A549 (cell line): Measurements from ENCODE around the gene HGS. TPM values are rescaled to one million over a fixed set of nuclear protein-coding genes. Genes with fewer than 3 reads are reported as not detected.
A peak's percentile ranks its signal among the peaks of the same experiment; 100 is the strongest.

Experiments
- ATAC-seq, 2 experiments: fragments of 200-7000 bp in 1 of 2; fragments of >200 bp in 1 of 2; cut with Nextera tagmentation in 1 of 2; cut with Tn5 transposase in 1 of 2; 3 replicates each; pipeline versions ENCODE4 v1.8.0 to v1.9.1; 2018 to 2020; ENCODE audit warnings: mild to moderate bottlenecking in 1 of 2, moderate library complexity in 1 of 2
- CTCF ChIA-PET: fragments of 300-600 bp; sonication (Branson Sonifier 250); formaldehyde crosslinking; extraction: SDS; loops from one replicate; lab custom pipeline; 2021; ENCODE audit warnings: antibody characterized with exemption, inconsistent platforms; lab: Yijun Ruan, JAX
- POLR2A ChIA-PET: fragments of 350-600 bp; formaldehyde crosslinking; extraction: SDS; loops from one replicate; lab custom pipeline; 2021; ENCODE audit warnings: antibody characterized with exemption, inconsistent platforms; lab: Yijun Ruan, JAX
- DNase-seq, 2 experiments: peaks; one replicate each; pipeline versions ENCODE4 v3.0.0 to v3.0.0-alpha.2; 2011 to 2016; ENCODE audit warnings: low read depth in 1 of 2, low spot score in 1 of 2
- FAIRE-seq: peaks from 2 replicates; lab custom pipeline; 2011; peaks lifted over from hg19 to GRCh38; lab: Jason Lieb, UNC
- H3K27ac ChIP-seq, 2 experiments: fragments of >200 bp; sonication (Bioruptor Twin); formaldehyde crosslinking; 3 replicates each; pipeline ENCODE4 v1.5.1; 2016 to 2017
- H3K4me1 ChIP-seq: fragments of >200 bp; sonication (Bioruptor Twin); formaldehyde crosslinking; 3 replicates; pipeline ENCODE4 v1.6.1; 2016
- H3K4me2 ChIP-seq: fragments of >200 bp; sonication (Bioruptor Twin); formaldehyde crosslinking; 3 replicates; pipeline ENCODE4 v1.6.1; 2016
- H3K4me3 ChIP-seq: fragments of >200 bp; sonication (Bioruptor Twin); formaldehyde crosslinking; 3 replicates; pipeline ENCODE4 v1.5.1; 2016
- H3K9me3 ChIP-seq: fragments of >200 bp; sonication (Bioruptor Twin); formaldehyde crosslinking; 3 replicates; pipeline ENCODE4 v1.6.1; 2016
- BCL3 ChIP-seq: fragments of >200 bp; sonication (Bioruptor Twin); formaldehyde crosslinking; IDR thresholded peaks from 3 replicates; pipeline ENCODE4 v1.6.1; 2016
- CBX2 ChIP-seq: fragments of 200-600 bp; sonication (generic); IDR thresholded peaks from 2 replicates; pipeline ENCODE4 v1.6.1; 2016; ENCODE audit warnings: low read depth, mild to moderate bottlenecking, borderline replicate concordance
- CTCF ChIP-seq: fragments of >200 bp; sonication (Bioruptor Twin); formaldehyde crosslinking; IDR thresholded peaks from 3 replicates; pipeline ENCODE4 v1.5.1; 2016
- ESRRA ChIP-seq: fragments of 150-350 bp; IDR thresholded peaks from 2 replicates; pipeline ENCODE4 v1.6.1; 2014; ENCODE audit warnings: mild to moderate bottlenecking, low read length, borderline replicate concordance
- FOSB ChIP-seq: fragments of 250-450 bp; sonication (Bioruptor Pico); IDR thresholded peaks from 2 replicates; pipeline ENCODE4 v1.5.0; 2020; ENCODE audit warnings: mild to moderate bottlenecking, moderate library complexity
- HEYL ChIP-seq: fragments of 250-450 bp; sonication (Bioruptor Pico); IDR thresholded peaks from 2 replicates; pipeline ENCODE4 v1.8.0; 2021; ENCODE audit warnings: mild to moderate bottlenecking, moderate library complexity
- HOXB13 ChIP-seq: fragments of 250-450 bp; sonication (Bioruptor Pico); IDR thresholded peaks from 2 replicates; pipeline ENCODE4 v1.5.0; 2020; ENCODE audit warnings: low read depth, mild to moderate bottlenecking, moderate library complexity
- HOXB5 ChIP-seq: fragments of 250-450 bp; sonication (Bioruptor Pico); IDR thresholded peaks from 2 replicates; pipeline ENCODE4 v1.5.0; 2020; ENCODE audit warnings: mild to moderate bottlenecking, moderate library complexity
- JUNB ChIP-seq: fragments of >200 bp; sonication (Bioruptor Twin); formaldehyde crosslinking; IDR thresholded peaks from 2 replicates; pipeline ENCODE4 v1.6.1; 2016
- KDM1A ChIP-seq: fragments of 200-600 bp; sonication (generic); IDR thresholded peaks from 2 replicates; pipeline ENCODE4 v1.6.1; 2016; ENCODE audit warnings: low read depth, mild to moderate bottlenecking
- NPAS2 ChIP-seq: fragments of 250-450 bp; sonication (Bioruptor Pico); IDR thresholded peaks from 2 replicates; pipeline ENCODE4 v1.8.0; 2022; ENCODE audit warnings: mild to moderate bottlenecking, moderate library complexity, borderline replicate concordance
- RAD21 ChIP-seq, 2 experiments: fragments of >200 bp in 1 of 2; sonication (Bioruptor Twin) in 1 of 2; formaldehyde crosslinking in 1 of 2; IDR thresholded peaks in 1 of 2; conservative IDR thresholded peaks in 1 of 2; 2 replicates in 1 of 2; 3 replicates in 1 of 2; pipeline ENCODE4 v1.6.1; 2012 to 2018; ENCODE audit warnings: inconsistent platforms in 1 of 2
- RFX5 ChIP-seq: fragments of 450-650 bp; IDR thresholded peaks from 2 replicates; pipeline ENCODE4 v1.7.1; 2014; ENCODE audit warnings: antibody characterized with exemption, mild to moderate bottlenecking, moderate library complexity
- TFCP2L1 ChIP-seq: fragments of 250-450 bp; sonication (Bioruptor Pico); IDR thresholded peaks from 2 replicates; pipeline ENCODE4 v1.5.0; 2021; ENCODE audit warnings: mild to moderate bottlenecking
- WGBS: methylation state at CpG from one replicate; pipeline ENCODE4 v1.1.6; 2017; ENCODE audit errors: missing lambda C conversion rate; 5-methylcytosine and 5-hydroxymethylcytosine counted together
- polyA plus RNA-seq, 4 experiments: library from polyadenylated mRNA; depleted of rRNA in 3 of 4; stranded (reverse); fragments of >200 nt; fragmentation: RNase III in 1 of 4; extraction: RNeasy Plus Mini Kit Qiagen cat#74134 plus additional on column Dnase treatment in 1 of 4; gene quantifications; 2 replicates in 3 of 4; 3 replicates in 1 of 4; pipeline ENCODE4 v1.2.3, GENCODE V29; 2011 to 2017

The HGS gene
- polyA plus RNA-seq, 2 of the 4 experiments (the other 2 are of a cell fraction) = 85.9 to 130 TPM

- ChIA-PET CTCF (interaction anchor here (0.6 to 2.9 kb wide), 8 partner anchors 10 to 165 kb away, joined by 3 to 19 read pairs (median 6); partner anchors contain the start of genes ARL16 and HGS), POLR2A (interaction anchor here (2.9 to 3.7 kb wide), 2 partner anchors 12 to 16 kb away, joined by 41 to 42 read pairs; partner anchors contain the start of genes ARL16, HGS and SLC25A10)
- FAIRE-seq = no peak
- H3K4me1 ChIP-seq = peaks cover 22% of the 10 kb centered on the region
- 93% methylated on average over 22 of the region's 25 CpGs for WGBS
- H3K9me3 ChIP-seq = no peaks in the 10 kb centered on the region
- no peak for ATAC-seq
- no peak overlapping the region; a peak in 1 of 6 replicates for H3K27ac ChIP-seq
- H3K4me3 ChIP-seq = no peak overlapping the region
- peak overlapping the region; percentile 90; the same call in 2 of the 3 replicates for H3K4me2 ChIP-seq
- DNase-seq = no peak
- TF ChIP-seq FOSB (CRISPR knock-in tag) = no peak
- no peak for TF ChIP-seq BCL3
- TF ChIP-seq TFCP2L1 (CRISPR knock-in tag) = no peak
- no peak for TF ChIP-seq CBX2
- TF ChIP-seq RFX5 = no peak
- TF ChIP-seq, all 56 proteins: peak for 0
Observed at GRCh38 chr17:81700353-81701287, 16.8 kb downstream of the HGS start.

DNA sequence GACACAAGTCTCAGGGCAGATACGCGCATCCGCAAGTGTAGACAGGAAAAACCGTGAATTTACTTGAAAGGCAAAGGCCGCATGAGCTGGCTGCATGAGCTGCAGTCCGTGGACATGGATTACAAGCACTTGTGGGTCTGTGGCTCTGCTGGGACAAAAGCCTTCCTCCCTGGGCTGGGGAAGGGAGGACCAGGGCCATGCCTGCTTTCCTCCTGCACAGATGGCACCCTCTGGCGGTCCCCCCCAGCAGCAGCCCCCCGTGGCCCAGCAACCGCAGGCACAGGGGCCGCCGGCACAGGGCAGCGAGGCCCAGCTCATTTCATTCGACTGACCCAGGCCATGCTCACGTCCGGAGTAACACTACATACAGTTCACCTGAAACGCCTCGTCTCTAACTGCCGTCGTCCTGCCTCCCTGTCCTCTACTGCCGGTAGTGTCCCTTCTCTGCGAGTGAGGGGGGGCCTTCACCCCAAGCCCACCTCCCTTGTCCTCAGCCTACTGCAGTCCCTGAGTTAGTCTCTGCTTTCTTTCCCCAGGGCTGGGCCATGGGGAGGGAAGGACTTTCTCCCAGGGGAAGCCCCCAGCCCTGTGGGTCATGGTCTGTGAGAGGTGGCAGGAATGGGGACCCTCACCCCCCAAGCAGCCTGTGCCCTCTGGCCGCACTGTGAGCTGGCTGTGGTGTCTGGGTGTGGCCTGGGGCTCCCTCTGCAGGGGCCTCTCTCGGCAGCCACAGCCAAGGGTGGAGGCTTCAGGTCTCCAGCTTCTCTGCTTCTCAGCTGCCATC is 17.7 kb downstream of the HGS start:
- CTCF ChIA-PET = interaction anchor here (1.0 to 2.9 kb wide), 11 partner anchors 10 to 158 kb away, joined by 3 to 19 read pairs (median 4); partner anchors contain the start of genes ARL16 and HGS

More for the DNA sequence above, 17.7 kb downstream of the HGS start:
- peak overlapping the region in 1 of 2 experiments; percentile 97; a peak in 3 of 6 replicates for H3K27ac ChIP-seq
- 73% methylated on average over 22 of the region's 23 CpGs for WGBS
- ATAC-seq (peak; percentile 38 to 51; a peak in 4 of 6 replicates), FAIRE-seq (no peak), DNase-seq (no peak)
- no peaks in the 10 kb centered on the region for H3K9me3 ChIP-seq
- peak overlapping the region; percentile 90 for H3K4me2 ChIP-seq
- peak overlapping the region; percentile 90 for H3K4me3 ChIP-seq
- POLR2A ChIA-PET = interaction anchor here (2.0 to 3.7 kb wide), 4 partner anchors 9 to 17 kb away, joined by 5 to 42 read pairs (median 26); partner anchors contain the start of genes ARL16, HGS and SLC25A10
- TF ChIP-seq RAD21 (conservative IDR thresholded peaks at IDR 0.05 in 1 of 2, IDR thresholded peaks at IDR 0.05 in 1 of 2) = no peak
- no peak for TF ChIP-seq RFX5
- TF ChIP-seq JUNB = no peak
- TF ChIP-seq HOXB5 (CRISPR knock-in tag) = no peak
- no peak for TF ChIP-seq HOXB13 (CRISPR knock-in tag)
- no peak for TF ChIP-seq ESRRA
- no peak; the same call in 1 of the 3 replicates for TF ChIP-seq CTCF
- no peak for TF ChIP-seq NPAS2 (CRISPR knock-in tag)
- no peak for TF ChIP-seq HEYL (CRISPR knock-in tag)
- no peak for TF ChIP-seq KDM1A
- H3K4me1 ChIP-seq = peaks cover 22% of the 10 kb centered on the region
